Esophagus squamous epithelium (tissue), 4 donors: ENCODE data around the gene CHRNB2.

Experiments
- POLR2A ChIP-seq, 4 donors: fragments of 450-650 bp; IDR thresholded peaks; one replicate each; pipeline ENCODE4 v1.6.1; 2017; ENCODE audit warnings: antibody characterized with exemption in 4 of 4, mild to moderate bottlenecking in 4 of 4, moderate library complexity in 3 of 4
- TF ChIP-seq, protein P1 (sequence below), 6 experiments: fragments of 450-650 bp in 4 of 6; fragments of 200-600 bp in 2 of 6; sonication (generic) in 2 of 6; IDR thresholded peaks; one replicate each; pipeline ENCODE4 v1.5.1; 2016 to 2019; ENCODE audit warnings: antibody characterized with exemption in 6 of 6, mild to moderate bottlenecking in 4 of 6, moderate library complexity in 4 of 6

DNA sequence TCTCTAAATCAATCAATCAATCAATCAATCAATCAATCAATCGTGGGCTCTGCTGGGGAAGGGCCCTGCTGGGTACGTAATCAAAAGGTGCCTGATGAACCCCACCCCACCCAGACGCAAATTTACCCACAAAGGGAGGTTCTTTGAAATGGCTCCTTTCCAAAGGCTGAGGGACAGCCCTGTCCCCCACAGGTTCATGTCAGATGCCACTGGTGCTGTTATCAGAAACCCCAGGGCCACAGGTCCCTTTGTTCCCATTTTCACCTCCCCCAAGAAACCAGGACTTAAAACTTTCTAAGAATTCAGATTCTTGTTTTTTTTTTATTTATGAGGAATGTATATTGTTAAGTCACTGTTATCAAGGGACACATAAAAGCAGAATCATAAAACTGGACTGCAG, 14.2 kb downstream of the CHRNB2 start:
- TF ChIP-seq, protein P1, sequence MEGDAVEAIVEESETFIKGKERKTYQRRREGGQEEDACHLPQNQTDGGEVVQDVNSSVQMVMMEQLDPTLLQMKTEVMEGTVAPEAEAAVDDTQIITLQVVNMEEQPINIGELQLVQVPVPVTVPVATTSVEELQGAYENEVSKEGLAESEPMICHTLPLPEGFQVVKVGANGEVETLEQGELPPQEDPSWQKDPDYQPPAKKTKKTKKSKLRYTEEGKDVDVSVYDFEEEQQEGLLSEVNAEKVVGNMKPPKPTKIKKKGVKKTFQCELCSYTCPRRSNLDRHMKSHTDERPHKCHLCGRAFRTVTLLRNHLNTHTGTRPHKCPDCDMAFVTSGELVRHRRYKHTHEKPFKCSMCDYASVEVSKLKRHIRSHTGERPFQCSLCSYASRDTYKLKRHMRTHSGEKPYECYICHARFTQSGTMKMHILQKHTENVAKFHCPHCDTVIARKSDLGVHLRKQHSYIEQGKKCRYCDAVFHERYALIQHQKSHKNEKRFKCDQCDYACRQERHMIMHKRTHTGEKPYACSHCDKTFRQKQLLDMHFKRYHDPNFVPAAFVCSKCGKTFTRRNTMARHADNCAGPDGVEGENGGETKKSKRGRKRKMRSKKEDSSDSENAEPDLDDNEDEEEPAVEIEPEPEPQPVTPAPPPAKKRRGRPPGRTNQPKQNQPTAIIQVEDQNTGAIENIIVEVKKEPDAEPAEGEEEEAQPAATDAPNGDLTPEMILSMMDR (IDR thresholded peaks at IDR 0.05) = no peak
- TF ChIP-seq POLR2A (IDR thresholded peaks at IDR 0.05) = no peak
